DOHH2 (cell line): ENCODE data around the gene MYF6.

Source experiments
- EZH2phosphoT487 ChIP-seq: fragments of 200-600 bp; sonication (generic); IDR thresholded peaks from 2 replicates; pipeline ENCODE4 v1.6.1; 2017; ENCODE audit warnings: borderline replicate concordance, mild to moderate bottlenecking, antibody characterized with exemption, low read length, moderate library complexity, mixed read lengths
- TF ChIP-seq, protein P1 (sequence below): fragments of 200-600 bp; sonication (generic); IDR thresholded peaks from one replicate; pipeline ENCODE4 v1.5.1; 2014; ENCODE audit warnings: antibody characterized with exemption, mild to moderate bottlenecking, low read depth, low read length; ENCODE audit not compliant: poor library complexity, severe bottlenecking

GRCh38 chr12:80681287-80681686 lies 26.1 kb upstream of the MYF6 start:
- TF ChIP-seq, protein P1, sequence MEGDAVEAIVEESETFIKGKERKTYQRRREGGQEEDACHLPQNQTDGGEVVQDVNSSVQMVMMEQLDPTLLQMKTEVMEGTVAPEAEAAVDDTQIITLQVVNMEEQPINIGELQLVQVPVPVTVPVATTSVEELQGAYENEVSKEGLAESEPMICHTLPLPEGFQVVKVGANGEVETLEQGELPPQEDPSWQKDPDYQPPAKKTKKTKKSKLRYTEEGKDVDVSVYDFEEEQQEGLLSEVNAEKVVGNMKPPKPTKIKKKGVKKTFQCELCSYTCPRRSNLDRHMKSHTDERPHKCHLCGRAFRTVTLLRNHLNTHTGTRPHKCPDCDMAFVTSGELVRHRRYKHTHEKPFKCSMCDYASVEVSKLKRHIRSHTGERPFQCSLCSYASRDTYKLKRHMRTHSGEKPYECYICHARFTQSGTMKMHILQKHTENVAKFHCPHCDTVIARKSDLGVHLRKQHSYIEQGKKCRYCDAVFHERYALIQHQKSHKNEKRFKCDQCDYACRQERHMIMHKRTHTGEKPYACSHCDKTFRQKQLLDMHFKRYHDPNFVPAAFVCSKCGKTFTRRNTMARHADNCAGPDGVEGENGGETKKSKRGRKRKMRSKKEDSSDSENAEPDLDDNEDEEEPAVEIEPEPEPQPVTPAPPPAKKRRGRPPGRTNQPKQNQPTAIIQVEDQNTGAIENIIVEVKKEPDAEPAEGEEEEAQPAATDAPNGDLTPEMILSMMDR = no peak
- no peak for TF ChIP-seq EZH2phosphoT487
